Erythroblast (primary cell): Measurements from ENCODE around the gene PAX8.
"Not testable (repeated sequence)": the region's sequence is repeated elsewhere in the genome, so short reads cannot be mapped to it uniquely, and the experiment has no call there.

ENCODE experiments used
- DNase-seq, 2 experiments: peaks; one replicate each; lab custom pipeline; 2025; lab: John Stamatoyannopoulos, UW
- GATA1 ChIP-seq: IDR thresholded peaks from 2 replicates; pipeline ENCODE4 v1.6.1; 2011; ENCODE audit warnings: low read depth, mild to moderate bottlenecking, control low read depth, low read length, moderate library complexity
- POLR2A ChIP-seq: IDR thresholded peaks from 2 replicates; pipeline ENCODE4 v1.6.1; 2011; ENCODE audit warnings: mild to moderate bottlenecking, low read length

PAX8 gene

DNA sequence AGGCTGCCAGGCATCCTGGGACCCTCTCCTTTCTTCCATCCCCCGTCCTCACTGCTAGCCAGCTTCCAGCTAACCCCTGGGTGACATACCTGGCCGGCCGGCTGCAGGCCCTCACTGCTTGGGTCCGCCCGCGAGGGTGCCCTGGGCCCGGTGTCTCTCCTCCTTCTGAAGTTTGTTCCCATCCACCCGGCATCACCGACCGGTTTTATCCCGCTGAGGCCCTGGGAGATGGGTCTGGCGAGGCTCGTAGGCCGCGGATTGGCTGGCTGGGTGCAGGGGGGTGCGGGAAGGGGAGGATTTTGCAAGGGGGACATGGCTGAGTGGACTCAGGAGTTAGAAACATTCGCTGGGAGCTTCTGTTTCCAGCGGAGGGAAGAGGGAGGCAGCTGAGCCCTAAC is at the start of gene PAX8:
TSS of gene PAX8 (minus strand) at position 180 of the 398 bp plus-strand sequence. CDS start 527 bp downstream, outside the sequence.
- TF ChIP-seq GATA1: no peak
- TF ChIP-seq POLR2A: no peak
- DNase-seq: no peak

DNA sequence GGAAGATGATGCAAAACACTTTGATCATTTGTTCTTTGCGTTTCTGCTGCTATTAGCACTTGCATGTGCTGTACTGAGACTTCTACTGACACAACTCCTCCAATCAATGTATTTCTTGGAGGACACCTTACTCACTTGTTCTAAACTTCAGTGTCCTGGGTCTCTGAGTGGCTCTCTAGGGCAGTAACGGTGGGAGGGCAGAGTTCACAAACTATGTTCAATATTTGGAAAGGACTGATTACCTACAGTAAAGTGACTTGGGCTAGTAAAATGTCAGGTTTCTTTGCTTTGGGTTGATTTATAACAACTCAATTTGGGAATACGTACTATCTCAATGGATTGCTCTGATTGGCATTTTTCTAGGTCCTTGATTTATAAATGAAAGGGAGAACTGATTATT is 49.3 kb upstream of the PAX8 start:
- DNase-seq: no peak
- TF ChIP-seq GATA1 (no peak), POLR2A (no peak)

DNA sequence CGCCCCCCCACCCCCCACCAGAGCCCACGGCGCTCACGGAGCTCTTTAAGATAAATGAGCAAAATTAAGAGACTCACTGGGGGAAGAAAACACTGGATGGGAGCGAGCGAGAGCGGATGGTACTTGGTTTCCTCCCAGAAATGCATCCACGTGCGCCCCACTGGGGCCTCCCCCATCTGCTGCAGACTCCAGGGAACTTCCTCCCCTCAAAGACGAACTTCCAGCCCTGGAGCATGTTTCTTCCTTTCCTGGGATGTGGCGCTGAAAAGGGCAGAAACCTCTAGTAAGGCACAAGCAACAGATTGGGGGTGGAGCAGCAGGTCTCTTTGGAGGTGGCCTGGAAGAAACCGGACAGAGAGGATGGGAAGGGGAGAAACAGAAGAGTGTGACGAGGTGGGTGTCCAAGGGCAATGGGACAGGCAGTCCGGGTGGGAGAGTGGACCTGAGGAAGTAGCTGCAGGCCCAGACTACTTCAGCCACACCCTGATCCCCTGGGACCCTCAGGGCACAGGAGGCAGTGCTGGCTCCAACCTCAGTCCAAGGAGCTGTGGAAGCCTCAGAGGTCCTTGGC is 46.5 kb upstream of the PAX8 start:
- DNase-seq: not testable (repeated sequence)

DNA sequence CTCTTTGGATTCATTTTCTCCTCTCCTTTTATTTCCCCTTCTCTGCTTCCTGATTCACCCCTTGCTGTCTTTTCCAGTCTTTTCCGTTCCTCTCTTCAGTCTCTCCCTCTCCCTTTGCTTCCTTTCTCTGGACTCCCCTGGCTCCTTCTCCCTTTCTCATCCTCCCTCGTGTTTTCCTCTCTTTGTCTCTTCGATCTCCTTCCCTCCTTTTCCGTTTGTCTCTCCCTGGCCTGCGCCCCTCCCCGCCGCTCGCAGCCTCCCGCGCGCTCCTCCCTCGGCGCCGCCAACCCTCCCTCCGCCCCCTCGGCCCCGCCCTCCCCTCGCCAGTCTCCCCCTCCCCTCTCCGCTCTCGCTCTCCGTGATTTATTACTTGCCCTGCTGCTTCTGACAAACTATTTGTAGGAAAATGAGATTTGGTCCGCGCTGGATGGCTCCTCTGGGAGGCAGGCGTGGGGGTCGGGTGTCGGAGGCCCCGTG is 46.0 kb upstream of the PAX8 start:
- DNase-seq: no peak
- TF ChIP-seq POLR2A (no peak), GATA1 (no peak)

DNA sequence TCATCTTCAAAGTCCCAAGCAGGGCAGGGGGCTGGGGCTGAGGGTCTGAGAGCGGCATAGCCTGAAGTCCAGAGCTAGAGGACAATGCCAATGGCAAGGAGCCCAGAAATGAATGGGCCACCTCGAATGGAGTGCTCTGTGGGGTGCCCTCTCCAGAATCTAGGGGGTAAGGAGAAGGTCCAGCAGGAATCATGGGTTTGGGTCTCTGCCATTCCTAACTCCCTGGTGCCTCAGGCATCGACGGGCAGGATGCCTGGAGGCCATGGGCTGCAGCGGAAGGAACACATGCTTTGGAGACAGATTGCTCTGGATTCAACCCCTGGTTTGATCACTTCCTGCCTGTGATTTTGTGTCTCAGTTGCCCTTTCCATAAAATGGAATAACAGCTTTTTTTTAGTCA is 44.4 kb upstream of the PAX8 start:
- not testable (repeated sequence) for DNase-seq

DNA sequence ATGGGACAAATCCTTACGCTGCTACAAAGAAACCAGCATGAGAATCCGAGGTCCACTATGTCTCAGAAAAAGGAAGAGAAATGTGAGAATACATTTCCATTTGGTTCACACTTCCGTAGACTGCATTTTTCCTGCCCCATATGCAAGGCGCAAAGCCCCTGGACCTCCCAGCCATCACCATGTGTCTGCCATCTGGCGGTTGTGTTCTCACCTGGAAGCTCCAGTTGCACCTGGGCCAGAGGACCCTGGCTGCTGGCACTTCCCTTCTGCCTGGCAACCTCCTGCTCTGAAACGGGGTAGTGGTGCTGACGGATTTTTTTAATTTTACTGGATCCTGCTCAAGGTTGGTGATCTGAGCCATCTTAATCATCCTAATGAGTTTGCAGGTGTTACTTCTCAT is 41.4 kb upstream of the PAX8 start:
- DNase-seq: not testable (repeated sequence)

DNA sequence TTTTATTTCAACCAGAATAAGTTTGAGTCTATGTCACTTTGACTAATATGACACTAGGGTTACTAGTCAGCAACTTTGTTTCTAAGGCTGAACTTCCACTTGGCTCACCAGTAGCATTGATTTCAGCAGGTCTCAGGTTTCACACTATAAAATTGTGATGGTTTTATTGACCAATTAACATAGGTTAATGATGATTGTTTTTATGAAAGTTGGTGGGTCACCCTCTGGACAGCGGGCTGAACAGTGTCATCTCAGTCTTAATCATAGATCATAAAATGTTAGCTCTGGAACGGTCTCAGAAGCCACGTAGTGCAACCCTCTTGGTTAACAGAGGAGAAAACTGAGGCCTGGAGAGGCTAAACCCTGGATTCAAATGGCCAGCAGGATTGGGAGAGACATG is 40.2 kb upstream of the PAX8 start:
- not testable (repeated sequence) for DNase-seq

DNA sequence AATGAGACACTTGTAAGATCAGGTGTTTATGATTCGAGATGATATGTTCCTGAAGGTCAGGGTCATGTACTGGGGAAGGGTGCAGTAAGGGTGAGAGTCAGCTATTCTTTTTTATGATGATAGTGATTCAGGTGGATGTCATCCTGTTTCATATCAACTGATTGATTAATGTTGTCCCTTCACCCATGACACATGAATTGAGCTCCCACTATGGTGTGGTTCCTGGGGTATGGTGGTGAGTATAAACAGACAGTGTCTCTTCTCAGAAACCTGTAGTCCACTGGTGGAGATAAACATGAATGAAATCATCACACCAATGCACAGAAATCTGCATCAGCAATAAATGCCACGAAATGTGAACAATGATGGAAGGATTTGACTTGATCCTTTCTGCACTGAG is 37.4 kb upstream of the PAX8 start:
- DNase-seq: no peak
- TF ChIP-seq POLR2A (no peak), GATA1 (no peak)

DNA sequence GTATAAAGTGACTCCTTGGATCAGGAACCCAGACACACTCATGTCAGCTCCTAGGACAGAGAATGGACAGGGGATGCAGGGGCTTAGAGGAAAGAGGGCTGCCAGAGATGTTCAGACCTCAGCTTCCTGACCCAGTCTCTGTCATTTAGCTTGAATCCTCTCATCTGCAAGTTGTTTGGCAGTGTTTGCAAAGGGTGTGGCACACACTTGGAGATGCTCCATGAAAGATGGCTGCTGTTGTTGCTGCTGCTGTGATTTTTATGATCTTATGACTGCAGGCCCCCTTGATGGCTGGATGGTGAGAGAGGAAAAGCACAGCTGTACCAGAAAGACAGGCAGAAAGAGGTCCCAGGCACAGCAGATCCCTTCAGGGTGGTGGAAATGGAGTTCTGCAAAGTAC is 35.9 kb upstream of the PAX8 start:
- DNase-seq: not testable (repeated sequence)

DNA sequence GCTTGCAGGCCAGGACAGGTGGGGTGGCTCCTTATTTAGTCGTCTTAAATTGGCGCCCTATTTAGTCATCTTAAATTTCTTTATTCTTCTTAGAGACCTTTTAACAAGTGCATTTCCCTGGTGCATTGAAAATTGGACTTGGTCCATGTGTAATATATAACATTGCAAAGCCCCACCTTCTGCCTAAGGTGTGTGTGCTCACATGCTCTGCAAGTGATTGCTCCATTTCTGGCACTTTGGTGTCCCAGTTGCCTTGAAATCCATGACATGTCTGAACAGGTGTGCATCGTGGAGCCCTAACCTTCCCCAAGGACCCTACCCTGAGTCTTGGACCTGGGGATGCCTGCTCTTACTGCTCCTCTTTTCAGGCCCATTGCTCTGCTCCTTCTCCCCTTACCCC is 35.5 kb upstream of the PAX8 start:
- DNase-seq: not testable (repeated sequence)

DNA sequence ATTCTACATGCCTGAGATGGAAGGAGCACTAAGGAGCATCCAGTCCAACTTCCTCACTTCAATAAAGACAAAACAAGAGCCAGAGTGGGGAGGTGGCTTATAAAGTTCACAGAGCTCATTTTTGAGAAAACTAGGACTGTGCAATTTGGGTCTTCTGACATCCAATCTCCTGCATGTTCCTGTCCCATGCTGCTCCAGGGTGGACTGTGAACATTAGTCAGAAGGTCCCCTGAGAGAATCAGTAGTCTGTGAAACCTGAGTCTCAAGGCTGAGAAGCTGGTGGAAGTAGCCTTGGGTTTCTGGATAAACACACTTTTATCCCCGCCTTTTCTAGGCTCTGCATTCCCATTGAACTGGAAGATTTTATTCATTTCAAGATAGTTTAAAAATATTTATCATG is 33.1 kb upstream of the PAX8 start:
- not testable (repeated sequence) for DNase-seq

DNA sequence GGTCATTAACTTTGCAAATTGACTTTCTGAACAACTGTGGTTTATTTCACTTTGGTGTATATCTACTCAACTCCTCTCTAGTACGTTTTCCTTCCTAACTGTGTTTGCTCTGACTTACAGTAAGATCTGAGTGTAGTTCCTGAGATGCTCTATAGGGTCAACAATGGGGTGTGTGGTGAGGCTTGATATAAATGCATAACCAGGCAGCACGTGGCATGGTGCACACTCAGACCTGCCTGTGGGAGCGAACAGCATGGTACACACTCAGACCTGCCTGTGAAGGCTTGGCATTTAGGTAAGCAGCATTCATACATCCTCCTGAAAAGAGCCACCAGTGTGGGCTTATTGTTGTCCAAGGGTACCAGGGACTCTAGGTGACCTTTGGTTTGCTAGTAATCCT is 32.5 kb upstream of the PAX8 start:
- not testable (repeated sequence) for DNase-seq

DNA sequence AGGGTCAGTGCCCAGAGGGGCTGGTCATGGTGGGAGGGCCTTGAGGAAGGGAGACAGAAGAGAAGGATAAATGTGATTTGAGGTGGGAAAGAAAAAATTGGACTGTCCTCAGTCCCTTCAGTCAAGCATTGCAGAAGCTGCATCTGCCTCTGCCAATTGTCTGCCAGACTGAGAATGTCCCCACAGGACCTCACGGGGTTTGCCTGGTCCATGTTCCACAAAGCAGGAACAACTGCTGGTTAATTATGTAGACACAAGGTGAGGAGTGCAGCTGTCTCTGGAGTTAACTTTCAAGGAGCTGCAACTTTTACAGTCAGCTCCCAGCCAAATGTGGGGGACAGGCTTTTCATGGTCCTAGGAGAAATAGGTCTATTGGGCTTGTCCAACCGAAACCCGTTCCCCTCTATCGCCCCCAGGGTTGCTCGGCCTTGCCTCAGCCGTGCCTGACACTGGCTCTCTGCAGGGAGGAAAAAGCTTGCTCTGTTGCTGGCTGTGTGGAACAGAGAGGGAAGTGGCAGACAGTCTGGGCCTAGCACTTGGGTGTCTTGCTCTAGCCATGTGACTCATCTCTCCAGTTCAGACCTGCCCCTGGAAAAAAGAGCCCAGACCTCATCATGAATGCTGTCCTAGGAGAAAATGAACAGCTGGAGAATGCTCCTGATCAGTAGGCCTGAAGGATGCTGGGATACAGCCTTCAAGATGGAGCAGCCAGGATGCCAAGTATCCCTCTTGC is 31.1 kb upstream of the PAX8 start:
- no peak for DNase-seq
- TF ChIP-seq GATA1 (no peak), POLR2A (no peak)

DNA sequence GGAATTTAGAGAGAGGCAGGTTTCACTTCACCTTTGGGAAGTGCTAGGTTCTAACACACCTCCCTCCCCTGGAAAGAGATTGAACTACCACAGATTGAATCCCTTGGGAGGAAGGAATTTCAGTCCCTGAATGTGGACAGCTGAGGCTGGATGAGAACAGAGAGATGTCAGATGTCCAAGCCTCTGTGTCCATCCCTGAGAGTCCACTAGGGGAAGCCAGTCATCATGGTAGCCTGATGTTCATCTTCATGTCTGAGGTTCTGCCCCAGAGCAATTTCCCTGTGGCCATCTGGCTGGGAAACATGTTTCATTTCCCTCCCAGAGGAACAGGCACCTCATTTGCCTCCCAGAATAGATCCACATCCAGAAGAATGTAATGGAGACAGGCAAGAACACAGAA is 30.1 kb upstream of the PAX8 start:
- not testable (repeated sequence) for DNase-seq

DNA sequence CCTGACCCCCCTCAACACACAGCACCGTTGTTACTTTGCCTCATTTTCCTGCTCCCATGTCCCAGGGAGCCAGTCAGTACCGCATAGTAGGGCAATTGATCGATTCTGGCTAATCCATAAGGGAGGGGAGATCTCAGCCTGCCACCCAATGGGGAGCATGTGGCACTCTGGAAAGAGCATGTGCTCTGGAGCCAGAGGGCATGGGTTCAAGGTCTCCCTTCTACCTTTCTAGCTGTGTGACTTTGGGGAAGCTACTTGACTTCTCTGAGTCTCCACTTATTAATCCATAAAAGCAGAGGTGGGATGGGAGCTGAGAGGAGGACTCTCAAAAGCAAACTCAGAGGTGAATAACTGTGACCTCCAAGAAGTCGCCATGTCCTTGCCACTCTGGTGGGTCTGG is 27.5 kb upstream of the PAX8 start:
- DNase-seq: not testable (repeated sequence)

DNA sequence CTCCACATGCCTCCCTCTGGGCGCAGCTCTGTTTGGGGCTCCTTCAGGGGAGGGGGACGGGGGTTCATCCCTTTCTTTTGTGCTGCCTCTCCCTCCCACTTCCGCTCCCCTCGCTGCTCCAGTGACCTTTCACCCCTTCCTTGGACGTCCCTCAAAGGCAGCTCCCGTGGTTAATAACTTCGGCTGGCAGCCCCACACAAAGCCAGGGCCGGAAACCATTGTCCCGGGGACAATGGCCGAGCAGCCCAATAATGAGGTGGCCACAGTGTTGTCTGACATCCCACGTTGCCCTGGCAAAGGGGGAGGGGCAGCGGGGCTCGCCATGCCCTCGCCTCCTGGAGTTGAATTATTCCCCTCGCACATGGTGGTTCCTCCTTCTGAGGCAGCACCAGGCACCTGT is 27.0 kb upstream of the PAX8 start:
- not testable (repeated sequence) for DNase-seq
